CD4-positive, alpha-beta T cell treated with Interleukin-12 subunit alpha and Interleukin-12 subunit beta, for 1 hour (primary cell): ENCODE measurements around the gene GCK.

ENCODE experiments used
- DNase-seq: peaks from one replicate; pipeline ENCODE4 v3.0.0-alpha.2; 2020

The GCK gene

DNA sequence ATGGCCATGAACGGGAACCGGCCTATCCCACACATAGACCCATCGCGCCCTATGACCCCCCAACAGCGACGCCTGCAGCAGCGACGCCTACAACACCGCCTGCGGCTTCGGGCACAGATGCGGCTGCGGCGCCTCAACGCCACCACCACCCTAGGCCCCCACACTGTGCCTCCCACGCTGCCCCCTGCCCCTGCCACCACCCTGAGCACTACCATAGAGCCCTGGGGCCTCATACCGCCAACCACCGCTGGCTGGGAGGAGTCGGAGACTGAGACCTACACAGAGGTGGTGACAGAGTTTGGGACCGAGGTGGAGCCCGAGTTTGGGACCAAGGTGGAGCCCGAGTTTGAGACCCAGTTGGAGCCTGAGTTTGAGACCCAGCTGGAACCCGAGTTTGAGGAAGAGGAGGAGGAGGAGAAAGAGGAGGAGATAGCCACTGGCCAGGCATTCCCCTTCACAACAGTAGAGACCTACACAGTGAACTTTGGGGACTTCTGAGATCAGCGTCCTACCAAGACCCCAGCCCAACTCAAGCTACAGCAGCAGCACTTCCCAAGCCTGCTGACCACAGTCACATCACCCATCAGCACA, 75.4 kb downstream of the GCK start:
- no peak for DNase-seq

DNA sequence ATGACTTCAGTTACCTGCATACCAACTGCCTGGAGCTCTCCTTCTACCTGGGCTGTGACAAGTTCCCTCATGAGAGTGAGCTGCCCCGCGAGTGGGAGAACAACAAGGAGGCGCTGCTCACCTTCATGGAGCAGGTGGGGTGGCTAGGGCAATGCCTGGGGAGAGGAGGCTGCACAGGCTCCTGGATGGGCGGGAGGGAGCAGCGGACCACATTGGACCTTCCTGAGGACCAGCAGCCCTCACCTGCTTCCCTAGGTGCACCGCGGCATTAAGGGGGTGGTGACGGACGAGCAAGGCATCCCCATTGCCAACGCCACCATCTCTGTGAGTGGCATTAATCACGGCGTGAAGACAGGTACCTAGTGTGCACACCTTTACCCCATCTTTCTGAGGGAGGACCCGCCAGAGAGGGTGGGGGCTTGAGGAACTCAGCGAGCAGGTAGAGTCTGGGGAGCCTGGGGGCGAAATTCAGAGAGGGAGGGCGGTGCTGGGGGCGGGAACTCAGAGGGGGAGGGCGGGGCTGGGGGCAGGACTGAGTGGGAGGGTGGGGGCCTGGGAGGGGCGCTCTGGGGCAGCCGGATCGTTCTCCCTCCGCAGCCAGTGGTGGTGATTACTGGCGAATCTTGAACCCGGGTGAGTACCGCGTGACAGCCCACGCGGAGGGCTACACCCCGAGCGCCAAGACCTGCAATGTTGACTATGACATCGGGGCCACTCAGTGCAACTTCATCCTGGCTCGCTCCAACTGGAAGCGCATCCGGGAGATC, 76.1 kb downstream of the GCK start:
- DNase-seq, result no peak

DNA sequence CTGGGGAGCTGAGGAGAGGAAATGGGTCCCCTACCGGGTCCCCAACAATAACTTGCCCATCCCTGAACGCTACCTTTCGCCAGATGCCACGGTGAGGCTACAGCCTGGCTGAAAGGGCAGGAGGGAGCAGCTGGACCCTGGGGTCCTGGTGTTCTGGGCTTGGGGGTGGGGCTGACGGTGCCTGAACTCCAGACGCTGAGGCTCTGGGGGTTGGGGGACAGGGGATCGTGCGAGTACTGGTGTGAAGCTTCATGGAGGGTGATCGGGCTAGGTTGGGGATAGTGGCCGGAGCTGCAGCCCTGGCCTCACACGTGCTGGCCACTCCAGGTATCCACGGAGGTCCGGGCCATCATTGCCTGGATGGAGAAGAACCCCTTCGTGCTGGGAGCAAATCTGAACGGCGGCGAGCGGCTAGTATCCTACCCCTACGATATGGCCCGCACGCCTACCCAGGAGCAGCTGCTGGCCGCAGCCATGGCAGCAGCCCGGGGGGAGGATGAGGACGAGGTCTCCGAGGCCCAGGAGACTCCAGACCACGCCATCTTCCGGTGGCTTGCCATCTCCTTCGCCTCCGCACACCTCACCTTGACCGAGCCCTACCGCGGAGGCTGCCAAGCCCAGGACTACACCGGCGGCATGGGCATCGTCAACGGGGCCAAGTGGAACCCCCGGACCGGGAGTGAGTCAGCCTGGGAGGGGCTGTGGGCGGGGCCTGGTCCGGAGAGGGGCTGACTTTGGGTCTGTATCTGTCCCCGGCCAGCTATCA, 76.8 kb downstream of the GCK start:
- DNase-seq, result no peak

DNA sequence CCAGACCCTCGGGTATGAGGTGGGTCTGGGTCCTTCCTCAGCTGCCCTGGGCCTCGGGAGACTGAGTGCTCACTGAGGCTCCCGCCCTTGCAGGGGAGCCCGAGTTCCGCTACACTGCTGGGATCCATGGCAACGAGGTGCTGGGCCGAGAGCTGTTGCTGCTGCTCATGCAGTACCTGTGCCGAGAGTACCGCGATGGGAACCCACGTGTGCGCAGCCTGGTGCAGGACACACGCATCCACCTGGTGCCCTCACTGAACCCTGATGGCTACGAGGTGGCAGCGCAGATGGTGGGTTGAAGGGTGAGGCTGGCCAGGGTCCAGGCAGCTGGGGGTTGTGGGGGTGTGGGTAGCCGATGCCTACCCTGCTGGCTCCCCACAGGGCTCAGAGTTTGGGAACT, 77.5 kb downstream of the GCK start:
- DNase-seq, result no peak

DNA sequence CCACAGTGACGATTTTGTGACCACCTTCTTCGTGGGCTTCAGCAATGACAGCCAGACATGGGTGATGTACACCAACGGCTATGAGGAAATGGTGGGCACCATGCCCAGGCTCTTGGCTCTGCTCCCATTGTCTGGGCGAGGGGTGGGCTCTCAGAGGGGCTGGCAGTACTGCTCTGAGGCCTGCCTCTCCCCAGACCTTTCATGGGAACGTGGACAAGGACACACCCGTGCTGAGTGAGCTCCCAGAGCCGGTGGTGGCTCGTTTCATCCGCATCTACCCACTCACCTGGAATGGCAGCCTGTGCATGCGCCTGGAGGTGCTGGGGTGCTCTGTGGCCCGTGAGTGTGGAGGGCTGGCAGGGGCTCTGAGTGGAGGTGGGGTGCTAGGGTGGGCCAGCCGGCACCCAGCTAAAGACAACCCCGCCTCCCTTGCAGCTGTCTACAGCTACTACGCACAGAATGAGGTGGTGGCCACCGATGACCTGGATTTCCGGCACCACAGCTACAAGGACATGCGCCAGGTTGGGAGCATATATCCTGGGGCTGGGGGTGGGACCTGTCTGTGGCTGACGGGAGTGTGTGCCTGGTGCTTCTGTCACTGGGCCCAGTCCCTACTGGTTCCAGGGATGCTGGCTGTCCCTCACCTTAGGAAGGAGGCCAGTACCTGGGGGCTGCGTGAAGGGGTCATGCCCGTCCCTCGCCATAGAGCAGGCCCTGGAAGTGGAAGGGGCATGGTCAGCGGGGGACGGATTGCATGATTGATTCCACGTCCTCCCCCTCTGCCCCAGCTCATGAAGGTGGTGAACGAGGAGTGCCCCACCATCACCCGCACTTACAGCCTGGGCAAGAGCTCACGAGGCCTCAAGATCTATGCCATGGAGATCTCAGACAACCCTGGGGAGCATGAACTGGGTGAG, 78.3 kb downstream of the GCK start:
- no peak for DNase-seq

DNA sequence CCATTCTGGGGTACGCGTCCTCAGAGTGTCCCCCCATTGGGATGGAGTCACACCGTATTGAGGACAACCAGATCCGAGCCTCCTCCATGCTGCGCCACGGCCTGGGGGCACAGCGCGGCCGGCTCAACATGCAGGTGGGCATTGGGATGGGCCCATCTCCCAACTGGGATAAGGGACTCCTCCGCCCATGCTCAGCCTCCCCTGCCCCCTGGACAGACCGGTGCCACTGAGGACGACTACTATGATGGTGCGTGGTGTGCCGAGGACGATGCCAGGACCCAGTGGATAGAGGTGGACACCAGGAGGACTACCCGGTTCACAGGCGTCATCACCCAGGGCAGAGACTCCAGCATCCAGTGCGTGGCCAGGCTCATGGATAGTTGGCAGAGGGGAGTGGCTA, 79.2 kb downstream of the GCK start:
- no peak for DNase-seq

DNA sequence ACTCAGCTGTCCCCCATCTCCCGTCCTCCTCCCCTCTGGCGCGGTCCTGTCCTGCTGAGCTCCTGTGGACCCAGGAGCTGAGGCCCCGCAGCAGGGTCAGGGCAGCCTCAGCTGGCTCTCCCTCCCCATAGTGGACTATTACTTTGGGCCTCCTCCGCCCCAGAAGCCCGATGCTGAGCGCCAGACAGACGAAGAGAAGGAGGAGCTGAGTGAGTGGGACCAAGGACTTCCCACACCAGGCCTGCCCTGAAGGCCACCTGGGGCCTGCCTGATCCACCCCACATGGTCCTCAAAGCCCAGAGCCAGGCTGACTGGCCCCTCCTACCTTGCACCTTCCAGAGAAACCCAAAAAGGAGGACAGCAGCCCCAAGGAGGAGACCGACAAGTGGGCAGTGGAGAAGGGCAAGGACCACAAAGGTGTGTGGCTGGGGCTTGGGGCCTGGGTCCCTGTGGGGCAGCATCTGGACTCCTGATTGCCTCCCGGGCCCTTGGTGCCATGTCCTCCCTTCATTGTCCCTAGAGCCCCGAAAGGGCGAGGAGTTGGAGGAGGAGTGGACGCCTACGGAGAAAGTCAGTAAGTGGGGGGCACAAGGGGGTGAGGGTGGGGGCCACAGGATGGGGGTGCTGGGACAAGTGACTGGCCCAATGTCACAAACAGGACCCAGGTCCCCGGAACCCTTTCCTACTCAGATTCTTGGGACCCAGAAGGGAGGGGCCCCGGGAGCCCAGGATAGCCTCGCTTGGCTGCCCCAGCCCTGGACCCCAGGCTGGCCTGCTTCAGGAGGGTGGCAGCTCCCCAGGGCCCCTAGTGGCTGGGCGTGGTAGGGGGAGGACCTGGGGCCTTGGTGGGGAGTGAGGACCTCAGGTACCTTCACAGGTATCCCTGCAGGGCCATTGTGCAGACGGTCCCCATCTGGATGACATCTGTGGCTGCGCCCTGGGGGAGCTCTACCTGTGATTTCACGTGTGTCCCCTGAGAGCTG, 80.2 kb downstream of the GCK start:
- no peak for DNase-seq

DNA sequence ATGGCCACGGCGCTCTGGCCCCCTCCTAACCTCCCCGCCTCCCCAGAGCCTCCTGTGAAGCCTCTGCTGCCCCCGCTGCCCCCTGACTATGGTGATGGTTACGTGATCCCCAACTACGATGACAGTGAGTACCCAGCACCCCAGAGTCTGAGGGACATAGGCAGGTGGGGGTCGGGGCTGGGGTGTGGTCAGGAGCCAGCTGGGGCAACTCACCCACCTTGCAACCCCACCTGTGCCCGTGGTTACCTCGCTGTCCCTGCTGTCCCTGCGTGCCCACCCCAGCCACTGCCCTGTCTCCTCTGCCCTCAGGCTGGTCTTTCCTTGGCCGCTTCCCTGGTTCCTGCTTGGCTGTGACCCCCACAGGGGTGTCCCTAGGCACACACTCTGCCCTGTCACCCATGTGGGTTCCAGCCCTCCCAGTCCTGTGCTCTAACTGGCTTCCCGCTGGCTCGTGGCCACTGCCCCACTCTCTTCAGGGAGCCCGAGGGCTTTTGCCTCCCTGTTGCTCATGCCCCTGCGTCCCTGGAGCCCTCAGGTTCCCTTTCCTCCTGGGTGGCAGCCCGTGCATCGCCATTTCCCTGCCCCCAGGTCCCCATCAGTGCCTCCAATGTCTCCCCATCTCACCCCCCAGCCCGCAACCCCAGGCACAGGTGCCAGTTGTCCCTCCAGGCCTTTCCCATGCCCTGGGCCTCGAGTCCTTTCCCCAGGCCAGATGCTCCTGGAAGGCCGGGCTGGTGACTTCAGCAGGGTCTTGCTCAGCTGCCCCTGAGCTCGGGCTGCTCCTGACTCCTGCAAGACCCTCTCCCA, 81.1 kb downstream of the GCK start:
- DNase-seq, result no peak

DNA sequence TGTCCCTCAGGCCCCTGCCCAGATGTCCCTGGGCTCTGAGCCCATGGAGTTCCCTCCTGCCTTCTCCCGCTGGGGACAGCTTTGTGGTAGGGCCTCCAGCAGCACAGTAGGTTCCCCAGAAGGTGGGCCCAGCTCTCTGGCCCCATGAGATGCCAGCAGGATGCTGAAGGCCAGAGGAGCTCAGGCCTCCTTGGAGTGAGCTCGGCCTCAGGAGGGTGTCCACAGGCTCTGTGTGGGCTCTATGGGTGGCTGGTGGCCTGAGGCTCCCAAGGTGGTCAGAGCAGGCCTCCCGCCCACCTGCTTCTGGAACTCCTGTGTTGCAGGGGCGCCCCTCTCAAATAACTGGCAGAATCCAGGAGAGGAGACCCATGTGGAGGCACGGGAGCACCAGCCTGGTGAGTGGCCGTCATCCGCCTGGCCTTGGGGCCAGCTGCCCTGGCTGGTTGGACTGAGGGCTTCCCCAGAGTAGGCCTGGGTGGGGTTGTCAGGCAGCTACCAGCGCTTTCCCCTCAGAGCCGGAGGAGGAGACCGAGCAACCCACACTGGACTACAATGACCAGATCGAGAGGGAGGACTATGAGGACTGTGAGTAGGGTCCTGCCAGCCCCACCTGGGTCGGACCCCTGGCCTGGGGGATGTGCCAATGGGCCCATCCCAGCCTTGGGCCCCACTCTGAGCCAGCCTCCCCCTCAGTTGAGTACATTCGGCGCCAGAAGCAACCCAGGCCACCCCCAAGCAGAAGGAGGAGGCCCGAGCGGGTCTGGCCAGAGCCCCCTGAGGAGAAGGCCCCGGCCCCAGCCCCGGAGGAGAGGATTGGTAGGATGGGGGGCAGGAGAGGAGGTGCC, 81.9 kb downstream of the GCK start:
- no peak for DNase-seq

DNA sequence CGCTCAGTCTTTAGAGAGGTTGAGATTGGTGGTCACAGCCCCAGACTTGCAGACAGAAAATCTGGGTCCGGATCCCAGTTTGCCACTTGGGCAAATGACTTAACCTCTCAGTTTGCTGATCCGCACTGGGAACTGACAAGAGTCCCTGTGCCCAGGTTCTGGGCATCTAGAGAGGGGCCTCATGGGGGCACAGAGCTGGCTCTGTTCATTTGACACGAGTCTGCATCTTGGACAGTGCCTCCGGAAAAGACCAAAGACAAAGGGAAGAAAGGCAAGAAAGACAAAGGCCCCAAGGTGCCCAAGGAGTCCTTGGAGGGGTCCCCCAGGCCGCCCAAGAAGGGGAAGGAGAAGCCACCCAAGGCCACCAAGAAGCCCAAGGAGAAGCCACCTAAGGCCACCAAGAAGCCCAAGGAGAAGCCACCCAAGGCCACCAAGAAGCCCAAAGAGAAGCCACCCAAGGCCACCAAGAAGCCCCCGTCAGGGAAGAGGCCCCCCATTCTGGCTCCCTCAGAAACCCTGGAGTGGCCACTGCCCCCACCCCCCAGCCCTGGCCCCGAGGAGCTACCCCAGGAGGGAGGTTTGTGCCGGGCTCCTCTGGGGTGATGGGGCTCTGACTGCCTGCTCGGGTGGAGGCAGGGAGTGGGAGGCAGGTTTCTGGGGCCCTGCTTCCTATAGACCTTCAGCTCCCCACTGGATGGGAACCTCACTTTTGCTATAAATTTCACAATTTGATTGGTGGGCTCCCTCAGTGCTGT, 82.8 kb downstream of the GCK start:
- no peak for DNase-seq

DNA sequence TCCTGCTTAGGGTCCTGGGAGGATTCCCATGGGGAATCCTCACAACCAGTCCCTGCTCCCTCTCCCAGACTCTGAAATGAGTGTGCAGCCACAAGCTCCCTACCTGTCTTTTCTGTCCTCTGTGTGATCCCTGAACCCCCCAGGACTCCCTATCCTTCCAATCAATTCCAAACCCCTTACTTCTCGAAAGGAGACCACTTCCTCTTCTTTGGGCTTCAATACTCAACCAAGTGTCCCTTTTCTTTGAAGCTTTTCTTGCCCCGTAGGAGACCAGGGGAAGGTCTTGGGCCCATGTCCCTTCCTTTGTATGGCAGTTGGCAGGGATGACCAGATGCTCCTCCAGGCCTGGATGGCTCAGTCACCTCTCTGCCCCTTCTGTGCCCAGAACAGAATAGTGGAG, 83.4 kb downstream of the GCK start:
- no peak for DNase-seq

DNA sequence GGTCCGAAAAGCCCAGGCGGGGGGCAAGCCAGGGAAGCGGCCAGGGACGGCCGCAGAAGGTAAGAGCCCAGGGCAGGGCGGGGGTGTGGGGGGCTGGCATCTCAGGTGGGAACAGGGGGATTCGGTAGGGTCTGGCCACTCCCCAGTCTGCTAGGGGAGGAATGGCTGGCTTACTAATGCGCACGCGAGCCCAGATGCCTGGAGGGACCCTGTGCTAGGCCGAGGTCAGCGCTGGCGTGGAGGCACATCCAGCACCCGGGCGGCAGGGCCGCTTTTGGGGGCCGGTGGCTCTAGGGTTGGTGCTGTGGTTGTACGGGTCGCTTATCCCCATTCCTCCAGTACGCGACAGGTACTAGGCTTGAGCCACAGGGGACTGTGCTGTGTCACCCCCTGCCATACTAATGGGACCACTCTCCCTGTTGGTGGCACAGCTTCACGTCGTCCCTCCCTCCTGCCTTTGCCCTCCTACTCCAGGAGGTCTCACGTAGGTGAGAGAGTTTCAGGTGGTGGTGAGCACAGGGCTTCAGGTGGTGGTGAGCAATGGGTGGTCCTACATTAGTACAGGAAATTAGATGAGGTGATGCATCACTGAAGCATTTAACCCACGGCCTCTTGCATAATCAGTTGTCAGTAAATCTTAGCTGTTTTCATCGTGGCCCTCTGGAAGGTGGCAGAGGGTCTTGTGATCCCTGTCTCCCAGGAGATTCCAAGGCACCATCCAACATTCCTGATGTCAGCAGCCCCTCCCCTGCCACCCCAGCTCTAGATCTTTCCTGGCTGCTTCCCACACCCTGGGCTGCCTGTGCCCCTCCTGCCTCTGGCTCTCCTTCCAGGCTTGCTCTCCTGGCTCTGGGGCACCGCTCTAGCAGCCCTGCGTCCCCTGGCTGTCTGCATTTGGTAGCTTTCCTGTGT, 84.1 kb downstream of the GCK start:
- DNase-seq, result no peak

DNA sequence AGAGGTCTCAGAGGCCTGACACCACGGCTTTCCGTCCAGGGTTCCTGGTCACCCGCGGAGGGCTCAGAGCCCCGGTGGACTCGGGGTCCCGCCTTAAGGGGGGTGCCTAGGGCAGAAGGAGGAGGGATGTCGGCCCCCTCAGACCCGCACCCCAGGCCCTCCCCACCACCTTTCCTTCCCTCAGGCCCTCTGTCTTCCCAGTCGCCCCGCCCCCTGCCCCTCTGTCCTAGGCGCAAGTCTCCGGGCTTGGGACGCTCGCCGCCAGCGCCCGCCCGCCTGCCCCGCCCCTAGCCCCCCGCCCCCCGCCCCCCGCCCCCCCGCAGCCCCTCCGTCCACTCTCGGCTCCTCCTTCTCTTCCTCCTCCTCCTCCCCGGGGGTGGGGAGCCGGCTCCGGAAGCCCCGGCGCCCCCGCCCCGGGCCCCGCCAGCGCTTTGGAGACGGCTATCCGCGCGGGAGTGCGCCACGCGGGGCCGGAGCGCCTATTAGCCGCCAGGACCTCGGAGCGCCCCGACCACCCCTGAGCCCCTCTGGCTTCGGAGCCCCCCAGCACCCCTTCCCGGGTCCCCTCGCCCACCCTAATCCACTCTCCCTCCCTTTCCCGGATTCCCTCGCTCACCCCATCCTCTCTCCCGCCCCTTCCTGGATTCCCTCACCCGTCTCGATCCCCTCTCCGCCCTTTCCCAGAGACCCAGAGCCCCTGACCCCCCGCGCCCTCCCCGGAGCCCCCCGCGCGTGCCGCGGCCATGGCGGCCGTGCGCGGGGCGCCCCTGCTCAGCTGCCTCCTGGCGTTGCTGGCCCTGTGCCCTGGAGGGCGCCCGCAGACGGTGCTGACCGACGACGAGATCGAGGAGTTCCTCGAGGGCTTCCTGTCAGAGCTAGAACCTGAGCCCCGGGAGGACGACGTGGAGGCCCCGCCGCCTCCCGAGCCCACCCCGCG, 85.0 kb downstream of the GCK start, which contains the start of gene AEBP1:
Gene AEBP1, plus strand, starts transcription at position 423 of the 937 bp plus-strand sequence. Its CDS starts 321 bp downstream, at position 744.
- DNase-seq, result peak; percentile 26

DNA sequence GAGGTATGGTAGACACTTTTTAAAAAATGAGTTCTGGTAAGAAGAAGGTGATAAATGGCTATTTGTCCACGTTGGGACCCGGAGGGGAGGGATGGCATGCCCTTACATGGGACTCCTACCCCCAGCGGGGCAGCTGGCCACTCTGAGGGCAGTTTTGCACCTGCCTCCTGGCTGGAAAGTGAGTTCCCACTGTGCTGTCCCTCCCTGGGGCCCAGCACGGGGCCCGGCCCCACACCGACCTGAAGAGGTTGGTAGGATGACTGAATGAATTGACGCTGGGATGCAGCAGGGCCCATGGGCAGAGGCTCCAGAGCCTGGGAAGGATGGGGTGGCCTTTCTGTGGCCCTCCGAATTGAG, 85.7 kb downstream of the GCK start:
- no peak for DNase-seq

DNA sequence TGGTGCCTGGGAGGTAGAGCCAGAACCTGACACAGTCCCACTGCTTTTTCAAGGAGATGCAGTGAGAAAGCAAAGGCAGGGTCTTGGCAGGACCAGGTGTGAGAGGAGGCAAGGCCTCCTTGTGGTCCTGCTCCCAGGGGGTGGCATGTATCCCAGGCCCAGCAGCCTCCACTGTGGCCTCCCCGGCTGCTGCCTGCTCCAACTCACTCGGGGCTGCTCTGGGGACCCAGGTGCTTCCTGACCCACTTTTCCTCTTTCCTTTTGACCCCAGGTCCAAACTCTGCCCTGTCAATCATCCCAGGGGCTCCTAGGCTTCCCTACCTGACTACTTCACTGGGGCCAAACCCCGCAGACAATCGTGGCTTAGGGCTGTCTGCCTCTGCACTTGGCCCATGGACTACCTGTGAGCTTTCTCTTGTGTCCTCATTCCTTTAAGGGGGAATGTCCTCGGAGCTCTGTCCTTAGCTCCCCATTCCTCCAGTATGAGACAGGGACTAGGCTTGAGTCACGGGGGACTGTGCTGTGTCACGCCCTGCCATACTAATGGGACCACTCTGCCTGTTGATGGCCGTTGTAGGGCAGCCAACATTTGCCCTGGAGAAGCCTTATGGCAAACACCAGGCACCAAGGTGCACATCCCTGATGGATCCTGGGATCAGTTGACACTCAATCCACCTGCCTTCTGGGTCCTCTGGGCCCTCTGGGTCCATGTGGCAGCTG, 86.2 kb downstream of the GCK start:
- DNase-seq, result no peak
